Hypothalamus (tissue), 51 donors: ENCODE data around the gene CLEC17A.

Experiments
- DNase-seq, 51 donors: peaks; one replicate each; lab custom pipeline; 2025; lab: John Stamatoyannopoulos, UW

CLEC17A gene

DNA sequence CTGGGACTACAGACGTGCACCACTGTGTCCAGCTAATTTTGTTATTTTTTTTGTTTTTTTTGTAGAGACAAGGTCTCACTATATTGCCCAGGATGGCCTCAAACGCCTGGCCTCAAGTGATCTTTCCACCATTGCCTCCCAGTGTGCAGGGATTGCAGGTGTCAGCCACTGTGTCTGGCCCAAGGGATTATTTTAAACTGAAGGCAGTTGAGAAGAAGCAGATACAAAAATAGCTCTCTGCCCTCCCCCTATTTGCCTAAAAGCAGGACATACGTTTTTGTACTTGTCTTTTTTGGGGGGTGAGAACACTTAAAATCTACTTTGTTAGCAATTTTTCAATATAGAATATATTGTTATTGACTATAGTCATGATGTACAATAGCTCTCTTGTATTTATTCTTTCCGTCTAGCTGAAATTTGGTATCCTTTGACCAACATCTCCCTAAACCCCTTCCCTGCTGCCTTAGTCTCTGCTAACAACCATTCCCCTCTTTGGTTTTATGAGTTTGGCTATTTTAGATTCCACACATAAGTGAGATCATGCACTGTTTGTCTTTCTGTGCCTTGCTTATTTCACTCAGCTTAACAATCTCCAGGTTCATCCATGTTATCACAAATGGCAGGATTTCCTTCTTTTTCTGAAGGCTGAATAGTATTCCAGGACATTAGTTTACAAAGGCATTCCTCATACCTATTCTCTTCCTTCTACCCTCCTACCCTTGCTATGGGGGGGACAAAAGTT, 56.8 kb downstream of the CLEC17A start:
- DNase-seq, result no peak

DNA sequence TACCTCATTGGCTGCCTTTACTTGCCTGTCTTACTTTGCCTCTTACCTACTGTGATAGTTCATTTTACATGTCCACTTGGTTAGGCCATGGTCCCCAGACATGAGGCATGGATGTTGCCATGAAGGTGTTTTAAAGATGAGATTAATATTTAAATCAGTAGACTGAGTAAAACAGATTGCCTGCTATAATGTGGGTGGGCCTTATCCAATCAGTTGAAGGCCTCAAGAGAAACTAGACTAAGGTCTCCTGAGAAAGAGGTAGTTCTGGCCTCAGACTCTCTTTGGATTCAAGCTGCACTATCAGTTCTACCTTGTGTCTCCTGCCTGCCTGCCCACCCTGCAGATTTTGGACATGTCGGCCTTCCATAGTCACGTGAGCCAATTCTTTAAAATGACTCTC, 65.6 kb downstream of the CLEC17A start:
- no peak for DNase-seq

DNA sequence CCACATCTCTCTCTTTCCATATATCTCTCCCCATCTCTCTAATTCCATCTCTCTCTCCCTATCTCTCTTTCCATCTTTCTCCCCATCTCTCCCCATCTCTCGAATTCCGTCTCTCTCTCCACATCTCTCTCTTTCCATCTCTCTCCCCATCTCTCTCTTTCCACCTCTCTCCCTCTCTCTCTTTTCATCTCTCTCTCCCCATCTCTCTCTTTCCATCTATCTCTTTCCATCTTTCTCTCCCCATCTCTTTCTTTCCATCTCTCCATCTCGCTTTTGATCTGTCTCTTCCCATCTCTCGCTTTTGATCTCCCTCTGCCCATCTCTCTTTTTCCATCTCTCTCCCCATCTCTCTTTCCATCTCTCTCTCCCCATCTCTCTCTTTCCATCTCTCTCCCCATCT, 66.1 kb downstream of the CLEC17A start:
- DNase-seq, result no peak

GRCh38 chr19:14650161-14650560, 67.3 kb downstream of the CLEC17A start:
- no peak for DNase-seq

DNA sequence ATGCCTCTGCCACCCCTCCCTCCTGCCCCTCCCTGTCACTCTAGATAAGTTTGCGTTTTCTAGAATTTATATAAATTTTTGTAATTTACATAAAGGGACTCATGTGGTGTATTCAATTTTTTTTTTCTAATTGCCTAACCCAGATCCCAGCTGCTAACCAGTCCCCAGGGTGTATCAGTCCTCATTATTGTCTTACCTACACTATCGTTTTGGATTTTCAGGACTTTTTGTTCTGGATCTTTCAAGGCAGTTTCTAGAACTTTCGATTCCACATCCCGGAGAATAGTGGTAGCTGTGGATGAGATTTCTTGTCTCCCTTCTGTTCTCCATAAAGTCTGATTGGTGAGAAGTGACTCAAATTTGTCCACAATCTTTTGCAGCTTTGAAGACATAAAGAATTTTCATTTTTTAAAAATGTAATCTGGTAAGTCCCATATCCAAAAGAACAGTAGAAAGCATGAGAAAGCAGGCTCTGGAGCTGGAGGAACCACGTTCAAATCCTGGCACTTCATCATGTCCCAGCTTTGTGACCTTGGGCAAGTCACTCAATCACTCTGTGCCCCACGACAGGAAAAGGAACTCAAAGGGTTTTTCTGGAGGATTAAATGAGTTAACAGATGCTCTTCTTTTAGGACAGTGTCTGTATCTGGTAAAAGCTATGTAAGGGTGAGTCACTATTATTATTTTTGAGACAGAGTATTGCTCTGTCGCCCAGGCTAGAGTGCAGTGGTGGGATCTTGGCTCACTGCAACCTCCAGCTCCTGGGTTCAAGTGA, 72.1 kb downstream of the CLEC17A start:
- no peak for DNase-seq

DNA sequence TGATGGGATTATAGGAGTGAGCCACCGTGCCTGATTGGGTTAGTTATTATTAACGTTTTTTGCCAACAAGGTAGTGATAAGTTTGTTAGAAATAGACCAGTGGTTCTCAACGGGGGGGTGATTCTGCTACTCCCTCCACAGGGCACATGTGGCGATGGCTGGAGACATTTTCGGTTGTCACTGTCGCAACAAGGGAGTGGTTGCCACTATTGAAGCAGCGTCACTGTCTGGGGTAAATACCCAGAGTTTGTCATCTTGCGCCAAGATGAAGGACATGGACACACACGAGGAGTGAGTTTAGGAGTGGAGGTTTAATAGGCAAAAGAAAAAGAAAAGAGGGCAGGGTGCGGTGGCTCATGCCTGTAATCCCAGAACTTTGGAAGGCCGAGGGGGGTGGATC, 72.8 kb downstream of the CLEC17A start:
- no peak for DNase-seq

- DNase-seq, result no peak
These were observed 77.1 kb downstream of the CLEC17A start for GRCh38 chr19:14659874-14660489.

- peak in 1 of 51 donors; percentile 2 for DNase-seq
These were observed 78.6 kb downstream of the CLEC17A start for GRCh38 chr19:14661372-14661924.
